Measurements from ENCODE around the gene SLC6A18. TPM values are rescaled to one million over a fixed set of nuclear protein-coding genes. Genes with fewer than 3 reads are reported as not detected.

The SLC6A18 gene
- polyA plus RNA-seq, 1 of the 3 experiments (the other 2 are of a cell fraction) = not detected

DNA sequence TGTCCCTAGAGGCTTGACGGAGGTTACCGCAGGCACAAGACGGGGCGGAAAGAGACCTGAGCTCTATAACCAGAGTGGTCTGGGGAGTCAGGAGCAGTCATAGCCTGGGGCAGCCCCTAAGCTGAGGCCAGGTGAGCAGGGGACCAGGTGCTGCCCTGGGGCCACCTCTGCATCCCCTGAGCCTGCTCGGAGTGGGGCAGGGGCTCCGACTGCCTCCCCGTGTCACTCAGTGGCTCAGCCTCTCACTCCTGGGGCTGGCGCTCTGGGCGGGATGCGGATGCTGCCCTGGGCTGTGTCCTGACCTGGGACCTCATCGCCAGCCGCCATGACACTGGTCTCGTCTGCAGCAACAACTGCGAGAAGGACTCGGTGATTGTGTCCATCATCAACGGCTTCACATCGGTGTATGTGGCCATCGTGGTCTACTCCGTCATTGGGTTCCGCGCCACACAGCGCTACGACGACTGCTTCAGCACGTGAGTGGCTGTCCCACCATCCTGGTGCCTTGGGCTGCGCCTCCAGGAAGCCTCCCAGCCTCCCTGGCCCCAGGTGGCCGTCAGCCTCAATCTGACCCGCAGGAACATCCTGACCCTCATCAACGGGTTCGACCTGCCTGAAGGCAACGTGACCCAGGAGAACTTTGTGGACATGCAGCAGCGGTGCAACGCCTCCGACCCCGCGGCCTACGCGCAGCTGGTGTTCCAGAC, 8.8 kb upstream of the SLC6A18 start:
- POLR2A ChIA-PET = no interaction called here
- Histone ChIP-seq H2AFZ (ENCODE audit: low read depth) (no peak overlapping the region), H3K4me1 (ENCODE audit: control insufficient read depth in 1 of 2, insufficient read depth in 2 of 2, low read depth in 1 of 2, low read length in 1 of 2) (no peaks in the 10 kb centered on the region), H3K79me2 (ENCODE audit: insufficient read depth) (no peaks in the 10 kb centered on the region), H3K4me2 (no peak overlapping the region), H3K27ac (ENCODE audit: low read depth in 2 of 2, low read length in 1 of 2) (no peak overlapping the region), H3K4me3 (ENCODE audit: low read depth in 2 of 2, low read length in 1 of 2) (no peak overlapping the region), H3K36me3 (replicated peaks in 1 of 2; ENCODE audit: control insufficient read depth in 1 of 2, insufficient read depth in 2 of 2, low read length in 1 of 2) (no peaks in the 10 kb centered on the region), H4K20me1 (ENCODE audit: insufficient read depth) (no peaks in the 10 kb centered on the region), H3K9ac (no peak overlapping the region), H3K9me3 (no peaks in the 10 kb centered on the region), H3K9me2 (no peaks in the 10 kb centered on the region), H3K27me3 (ENCODE audit: insufficient read depth) (no peaks in the 10 kb centered on the region; the same call in 1 of the 2 replicates), H3F3A (replicated peaks; ENCODE audit: insufficient read depth) (no peaks in the 10 kb centered on the region)
- WGBS (ENCODE audit: low lambda C conversion rate) = 80% methylated on average over 22 of the region's 38 CpGs
- CTCF ChIA-PET = interaction anchor here (0.9 kb wide), 1 partner anchor 12 kb away, joined by 3 read pairs; no protein-coding TSS in a partner anchor
- DNase-seq = no peak
- no peak for TF ChIP-seq YY1 (IDR thresholded peaks at IDR 0.05; ENCODE audit: low read depth)
- TF ChIP-seq, protein P1, sequence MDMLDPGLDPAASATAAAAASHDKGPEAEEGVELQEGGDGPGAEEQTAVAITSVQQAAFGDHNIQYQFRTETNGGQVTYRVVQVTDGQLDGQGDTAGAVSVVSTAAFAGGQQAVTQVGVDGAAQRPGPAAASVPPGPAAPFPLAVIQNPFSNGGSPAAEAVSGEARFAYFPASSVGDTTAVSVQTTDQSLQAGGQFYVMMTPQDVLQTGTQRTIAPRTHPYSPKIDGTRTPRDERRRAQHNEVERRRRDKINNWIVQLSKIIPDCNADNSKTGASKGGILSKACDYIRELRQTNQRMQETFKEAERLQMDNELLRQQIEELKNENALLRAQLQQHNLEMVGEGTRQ (IDR thresholded peaks at IDR 0.05; ENCODE audit: borderline replicate concordance, low read depth, low read length) = no peak
- TF ChIP-seq, protein P2, sequence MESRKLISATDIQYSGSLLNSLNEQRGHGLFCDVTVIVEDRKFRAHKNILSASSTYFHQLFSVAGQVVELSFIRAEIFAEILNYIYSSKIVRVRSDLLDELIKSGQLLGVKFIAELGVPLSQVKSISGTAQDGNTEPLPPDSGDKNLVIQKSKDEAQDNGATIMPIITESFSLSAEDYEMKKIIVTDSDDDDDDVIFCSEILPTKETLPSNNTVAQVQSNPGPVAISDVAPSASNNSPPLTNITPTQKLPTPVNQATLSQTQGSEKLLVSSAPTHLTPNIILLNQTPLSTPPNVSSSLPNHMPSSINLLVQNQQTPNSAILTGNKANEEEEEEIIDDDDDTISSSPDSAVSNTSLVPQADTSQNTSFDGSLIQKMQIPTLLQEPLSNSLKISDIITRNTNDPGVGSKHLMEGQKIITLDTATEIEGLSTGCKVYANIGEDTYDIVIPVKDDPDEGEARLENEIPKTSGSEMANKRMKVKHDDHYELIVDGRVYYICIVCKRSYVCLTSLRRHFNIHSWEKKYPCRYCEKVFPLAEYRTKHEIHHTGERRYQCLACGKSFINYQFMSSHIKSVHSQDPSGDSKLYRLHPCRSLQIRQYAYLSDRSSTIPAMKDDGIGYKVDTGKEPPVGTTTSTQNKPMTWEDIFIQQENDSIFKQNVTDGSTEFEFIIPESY (IDR thresholded peaks at IDR 0.05; ENCODE audit: borderline replicate concordance, low read depth) = no peak
- TF ChIP-seq EP300 (IDR thresholded peaks at IDR 0.05; ENCODE audit: borderline replicate concordance in 1 of 2, low read depth in 1 of 2, low read length in 1 of 2) = no peak
- no peak for TF ChIP-seq FOXJ3 (CRISPR knock-in tag; IDR thresholded peaks at IDR 0.05)
- no peak for TF ChIP-seq SIN3A (IDR thresholded peaks at IDR 0.05; ENCODE audit: borderline replicate concordance, low read depth, low read length)
- TF ChIP-seq POLR2AphosphoS5 (IDR thresholded peaks at IDR 0.05; ENCODE audit: low read depth, low read length) = no peak
- TF ChIP-seq, protein P3, sequence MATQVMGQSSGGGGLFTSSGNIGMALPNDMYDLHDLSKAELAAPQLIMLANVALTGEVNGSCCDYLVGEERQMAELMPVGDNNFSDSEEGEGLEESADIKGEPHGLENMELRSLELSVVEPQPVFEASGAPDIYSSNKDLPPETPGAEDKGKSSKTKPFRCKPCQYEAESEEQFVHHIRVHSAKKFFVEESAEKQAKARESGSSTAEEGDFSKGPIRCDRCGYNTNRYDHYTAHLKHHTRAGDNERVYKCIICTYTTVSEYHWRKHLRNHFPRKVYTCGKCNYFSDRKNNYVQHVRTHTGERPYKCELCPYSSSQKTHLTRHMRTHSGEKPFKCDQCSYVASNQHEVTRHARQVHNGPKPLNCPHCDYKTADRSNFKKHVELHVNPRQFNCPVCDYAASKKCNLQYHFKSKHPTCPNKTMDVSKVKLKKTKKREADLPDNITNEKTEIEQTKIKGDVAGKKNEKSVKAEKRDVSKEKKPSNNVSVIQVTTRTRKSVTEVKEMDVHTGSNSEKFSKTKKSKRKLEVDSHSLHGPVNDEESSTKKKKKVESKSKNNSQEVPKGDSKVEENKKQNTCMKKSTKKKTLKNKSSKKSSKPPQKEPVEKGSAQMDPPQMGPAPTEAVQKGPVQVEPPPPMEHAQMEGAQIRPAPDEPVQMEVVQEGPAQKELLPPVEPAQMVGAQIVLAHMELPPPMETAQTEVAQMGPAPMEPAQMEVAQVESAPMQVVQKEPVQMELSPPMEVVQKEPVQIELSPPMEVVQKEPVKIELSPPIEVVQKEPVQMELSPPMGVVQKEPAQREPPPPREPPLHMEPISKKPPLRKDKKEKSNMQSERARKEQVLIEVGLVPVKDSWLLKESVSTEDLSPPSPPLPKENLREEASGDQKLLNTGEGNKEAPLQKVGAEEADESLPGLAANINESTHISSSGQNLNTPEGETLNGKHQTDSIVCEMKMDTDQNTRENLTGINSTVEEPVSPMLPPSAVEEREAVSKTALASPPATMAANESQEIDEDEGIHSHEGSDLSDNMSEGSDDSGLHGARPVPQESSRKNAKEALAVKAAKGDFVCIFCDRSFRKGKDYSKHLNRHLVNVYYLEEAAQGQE (IDR thresholded peaks at IDR 0.05; ENCODE audit: low read depth, low read length) = no peak
- no peak for TF ChIP-seq RAD21 (IDR thresholded peaks at IDR 0.05; ENCODE audit: low read length)
- no peak for TF ChIP-seq GATA2 (CRISPR knock-in tag; IDR thresholded peaks at IDR 0.05)
- TF ChIP-seq MEF2A (IDR thresholded peaks at IDR 0.05; ENCODE audit: borderline replicate concordance, low read depth) = no peak
- TF ChIP-seq CHD2 (IDR thresholded peaks at IDR 0.05; ENCODE audit: low read length, partially characterized antibody) = no peak
- no peak for TF ChIP-seq JUND (IDR thresholded peaks at IDR 0.05)
- no peak for TF ChIP-seq ELF1 (IDR thresholded peaks at IDR 0.05)
- no peak for TF ChIP-seq RCOR1 (IDR thresholded peaks at IDR 0.05; ENCODE audit: low read length)
- TF ChIP-seq, protein P4, sequence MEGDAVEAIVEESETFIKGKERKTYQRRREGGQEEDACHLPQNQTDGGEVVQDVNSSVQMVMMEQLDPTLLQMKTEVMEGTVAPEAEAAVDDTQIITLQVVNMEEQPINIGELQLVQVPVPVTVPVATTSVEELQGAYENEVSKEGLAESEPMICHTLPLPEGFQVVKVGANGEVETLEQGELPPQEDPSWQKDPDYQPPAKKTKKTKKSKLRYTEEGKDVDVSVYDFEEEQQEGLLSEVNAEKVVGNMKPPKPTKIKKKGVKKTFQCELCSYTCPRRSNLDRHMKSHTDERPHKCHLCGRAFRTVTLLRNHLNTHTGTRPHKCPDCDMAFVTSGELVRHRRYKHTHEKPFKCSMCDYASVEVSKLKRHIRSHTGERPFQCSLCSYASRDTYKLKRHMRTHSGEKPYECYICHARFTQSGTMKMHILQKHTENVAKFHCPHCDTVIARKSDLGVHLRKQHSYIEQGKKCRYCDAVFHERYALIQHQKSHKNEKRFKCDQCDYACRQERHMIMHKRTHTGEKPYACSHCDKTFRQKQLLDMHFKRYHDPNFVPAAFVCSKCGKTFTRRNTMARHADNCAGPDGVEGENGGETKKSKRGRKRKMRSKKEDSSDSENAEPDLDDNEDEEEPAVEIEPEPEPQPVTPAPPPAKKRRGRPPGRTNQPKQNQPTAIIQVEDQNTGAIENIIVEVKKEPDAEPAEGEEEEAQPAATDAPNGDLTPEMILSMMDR (IDR thresholded peaks at IDR 0.05) = no peak
- TF ChIP-seq MXI1 (IDR thresholded peaks at IDR 0.05; ENCODE audit: low read depth, low read length) = no peak

Measured in SK-N-SH (cell line).